Stimulated activated CD4-positive, alpha-beta T cell treated with anti-CD3 and anti-CD28 coated beads, TNF-alpha, amount 100 ng/mL, for 4 hours (primary cell): ENCODE measurements around the gene CNTNAP2.
"Not testable (repeated sequence)": the region's sequence is repeated elsewhere in the genome, so short reads cannot be mapped to it uniquely, and the experiment has no call there.

Experiments used
- DNase-seq, 3 experiments: peaks; one replicate each; pipeline ENCODE4 v3.0.0-alpha.2; 2020; ENCODE audit warnings: low read depth in 3 of 3

CNTNAP2 gene

GRCh38 chr7:146878901-146879300, 762.3 kb downstream of the CNTNAP2 start:
- no peak for DNase-seq

- no peak for DNase-seq
These were observed 768.6 kb downstream of the CNTNAP2 start for GRCh38 chr7:146885231-146885630.

GRCh38 chr7:146889806-146890555, 773.4 kb downstream of the CNTNAP2 start:
- no peak for DNase-seq

GRCh38 chr7:146892151-146892550, 775.5 kb downstream of the CNTNAP2 start:
- no peak for DNase-seq

- no peak for DNase-seq
These were observed 778.3 kb downstream of the CNTNAP2 start for GRCh38 chr7:146894927-146895326.

GRCh38 chr7:146902266-146902665, 785.7 kb downstream of the CNTNAP2 start:
- DNase-seq, result no peak

GRCh38 chr7:146902728-146903127, 786.1 kb downstream of the CNTNAP2 start:
- DNase-seq, result no peak

- not testable (repeated sequence) for DNase-seq
These were observed 789.1 kb downstream of the CNTNAP2 start for GRCh38 chr7:146905746-146906145.

GRCh38 chr7:146922782-146923181, 806.2 kb downstream of the CNTNAP2 start:
- no peak for DNase-seq

GRCh38 chr7:146926841-146927240, 810.2 kb downstream of the CNTNAP2 start:
- no peak for DNase-seq

- DNase-seq, result no peak
These were observed 821.2 kb downstream of the CNTNAP2 start for GRCh38 chr7:146937836-146938235.

GRCh38 chr7:146943483-146943882, 826.9 kb downstream of the CNTNAP2 start:
- no peak for DNase-seq

GRCh38 chr7:146948703-146949102, 832.1 kb downstream of the CNTNAP2 start:
- DNase-seq, result no peak

- no peak for DNase-seq
These were observed 839.7 kb downstream of the CNTNAP2 start for GRCh38 chr7:146956321-146956720.

GRCh38 chr7:146956853-146957252, 840.3 kb downstream of the CNTNAP2 start:
- DNase-seq, result no peak

GRCh38 chr7:146960773-146961391, 844.3 kb downstream of the CNTNAP2 start:
- no peak for DNase-seq

- no peak for DNase-seq
These were observed 845.0 kb downstream of the CNTNAP2 start for GRCh38 chr7:146961617-146962016.

- no peak for DNase-seq
These were observed 849.7 kb downstream of the CNTNAP2 start for GRCh38 chr7:146966274-146966673.

GRCh38 chr7:146982482-146982881, 865.9 kb downstream of the CNTNAP2 start:
- DNase-seq, result no peak

- DNase-seq, result no peak
These were observed 875.0 kb downstream of the CNTNAP2 start for GRCh38 chr7:146991596-146991995.

GRCh38 chr7:146993764-146994163, 877.2 kb downstream of the CNTNAP2 start:
- DNase-seq, result no peak

GRCh38 chr7:147008530-147008929, 891.9 kb downstream of the CNTNAP2 start:
- no peak for DNase-seq

GRCh38 chr7:147012666-147013065, 896.1 kb downstream of the CNTNAP2 start:
- DNase-seq, result no peak
